ENCODE results near the gene HOXA7.

HOXA7 gene

DNA sequence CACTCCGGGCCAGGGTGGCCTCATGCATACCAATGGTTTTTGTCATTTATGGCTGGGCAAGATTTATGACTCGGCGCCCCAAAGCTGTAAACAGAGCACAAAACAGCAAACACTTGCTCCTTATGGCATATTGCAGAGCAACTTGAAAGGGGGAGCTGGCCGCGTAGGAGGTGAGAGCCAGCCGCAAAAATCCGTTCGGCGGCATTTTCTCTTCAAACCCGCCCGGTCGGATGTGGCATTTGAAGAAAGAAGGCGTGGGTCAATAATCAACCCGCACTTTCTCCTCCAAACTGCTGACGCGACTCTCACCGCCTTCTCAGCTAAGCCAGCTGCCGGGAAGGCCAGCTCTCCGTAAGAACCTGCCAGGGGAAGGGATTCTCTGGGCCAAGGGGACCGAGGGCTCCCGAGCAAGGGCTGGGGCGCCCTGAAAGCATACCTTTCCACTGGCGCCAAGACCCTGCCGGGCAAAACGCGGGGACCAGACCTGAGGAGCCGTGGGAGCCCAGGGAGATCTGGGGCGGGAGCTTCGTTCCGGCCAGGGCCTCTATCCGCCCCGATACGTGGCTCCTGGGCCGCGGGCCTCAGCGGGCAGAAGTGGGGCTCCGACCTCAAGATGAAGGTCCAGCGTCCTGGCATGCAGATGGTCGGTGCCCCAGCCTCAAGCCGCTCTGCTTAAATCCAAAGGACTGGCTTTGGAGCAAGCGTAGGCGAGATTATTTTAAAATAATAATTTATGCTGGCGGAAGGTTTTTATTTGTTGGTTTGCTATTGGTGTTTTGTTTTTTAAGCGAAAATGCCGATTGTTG, 41.1 kb downstream of the HOXA7 start (continued):
- TF ChIP-seq, protein P1, sequence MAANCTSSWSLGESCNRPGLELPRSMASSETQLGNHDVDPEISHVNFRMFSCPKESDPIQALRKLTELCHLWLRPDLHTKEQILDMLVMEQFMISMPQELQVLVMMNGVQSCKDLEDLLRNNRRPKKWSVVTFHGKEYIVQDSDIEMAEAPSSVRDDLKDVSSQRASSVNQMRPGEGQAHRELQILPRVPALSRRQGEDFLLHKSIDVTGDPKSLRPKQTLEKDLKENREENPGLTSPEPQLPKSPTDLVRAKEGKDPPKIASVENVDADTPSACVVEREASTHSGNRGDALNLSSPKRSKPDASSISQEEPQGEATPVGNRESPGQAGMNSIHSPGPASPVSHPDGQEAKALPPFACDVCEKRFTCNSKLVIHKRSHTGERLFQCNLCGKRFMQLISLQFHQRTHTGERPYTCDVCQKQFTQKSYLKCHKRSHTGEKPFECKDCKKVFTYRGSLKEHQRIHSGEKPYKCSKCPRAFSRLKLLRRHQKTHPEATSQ (tag by site-specific recombination; IDR thresholded peaks at IDR 0.05): no peak
- TF ChIP-seq HOXC10 (CRISPR knock-in tag; IDR thresholded peaks at IDR 0.05) (0 out of 2 replicates have a peak, but pooled peaks have one; percentile 62), ZEB2 (tag by site-specific recombination; IDR thresholded peaks at IDR 0.05) (peak; percentile 80), ZNF654 (tag by site-specific recombination; IDR thresholded peaks at IDR 0.05; ENCODE audit: low read depth) (no peak), ZBTB1 (tag by site-specific recombination; IDR thresholded peaks at IDR 0.05) (no peak), ZXDB (tag by site-specific recombination; IDR thresholded peaks at IDR 0.05) (peak; percentile 83)
- TF ChIP-seq, protein P2, sequence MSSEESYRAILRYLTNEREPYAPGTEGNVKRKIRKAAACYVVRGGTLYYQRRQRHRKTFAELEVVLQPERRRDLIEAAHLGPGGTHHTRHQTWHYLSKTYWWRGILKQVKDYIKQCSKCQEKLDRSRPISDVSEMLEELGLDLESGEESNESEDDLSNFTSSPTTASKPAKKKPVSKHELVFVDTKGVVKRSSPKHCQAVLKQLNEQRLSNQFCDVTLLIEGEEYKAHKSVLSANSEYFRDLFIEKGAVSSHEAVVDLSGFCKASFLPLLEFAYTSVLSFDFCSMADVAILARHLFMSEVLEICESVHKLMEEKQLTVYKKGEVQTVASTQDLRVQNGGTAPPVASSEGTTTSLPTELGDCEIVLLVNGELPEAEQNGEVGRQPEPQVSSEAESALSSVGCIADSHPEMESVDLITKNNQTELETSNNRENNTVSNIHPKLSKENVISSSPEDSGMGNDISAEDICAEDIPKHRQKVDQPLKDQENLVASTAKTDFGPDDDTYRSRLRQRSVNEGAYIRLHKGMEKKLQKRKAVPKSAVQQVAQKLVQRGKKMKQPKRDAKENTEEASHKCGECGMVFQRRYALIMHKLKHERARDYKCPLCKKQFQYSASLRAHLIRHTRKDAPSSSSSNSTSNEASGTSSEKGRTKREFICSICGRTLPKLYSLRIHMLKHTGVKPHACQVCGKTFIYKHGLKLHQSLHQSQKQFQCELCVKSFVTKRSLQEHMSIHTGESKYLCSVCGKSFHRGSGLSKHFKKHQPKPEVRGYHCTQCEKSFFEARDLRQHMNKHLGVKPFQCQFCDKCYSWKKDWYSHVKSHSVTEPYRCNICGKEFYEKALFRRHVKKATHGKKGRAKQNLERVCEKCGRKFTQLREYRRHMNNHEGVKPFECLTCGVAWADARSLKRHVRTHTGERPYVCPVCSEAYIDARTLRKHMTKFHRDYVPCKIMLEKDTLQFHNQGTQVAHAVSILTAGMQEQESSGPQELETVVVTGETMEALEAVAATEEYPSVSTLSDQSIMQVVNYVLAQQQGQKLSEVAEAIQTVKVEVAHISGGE (tag by site-specific recombination; conservative IDR thresholded peaks at IDR 0.05; ENCODE audit: low read depth): 0 out of 2 replicates have a peak, but pooled peaks have one; percentile 16
- TF ChIP-seq, protein P3, sequence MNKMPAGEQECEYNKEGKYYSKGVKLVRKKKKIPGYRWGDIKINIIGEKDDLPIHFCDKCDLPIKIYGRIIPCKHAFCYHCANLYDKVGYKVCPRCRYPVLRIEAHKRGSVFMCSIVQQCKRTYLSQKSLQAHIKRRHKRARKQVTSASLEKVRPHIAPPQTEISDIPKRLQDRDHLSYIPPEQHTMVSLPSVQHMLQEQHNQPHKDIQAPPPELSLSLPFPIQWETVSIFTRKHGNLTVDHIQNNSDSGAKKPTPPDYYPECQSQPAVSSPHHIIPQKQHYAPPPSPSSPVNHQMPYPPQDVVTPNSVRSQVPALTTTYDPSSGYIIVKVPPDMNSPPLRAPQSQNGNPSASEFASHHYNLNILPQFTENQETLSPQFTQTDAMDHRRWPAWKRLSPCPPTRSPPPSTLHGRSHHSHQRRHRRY (tag by site-specific recombination; IDR thresholded peaks at IDR 0.05): no peak

DNA sequence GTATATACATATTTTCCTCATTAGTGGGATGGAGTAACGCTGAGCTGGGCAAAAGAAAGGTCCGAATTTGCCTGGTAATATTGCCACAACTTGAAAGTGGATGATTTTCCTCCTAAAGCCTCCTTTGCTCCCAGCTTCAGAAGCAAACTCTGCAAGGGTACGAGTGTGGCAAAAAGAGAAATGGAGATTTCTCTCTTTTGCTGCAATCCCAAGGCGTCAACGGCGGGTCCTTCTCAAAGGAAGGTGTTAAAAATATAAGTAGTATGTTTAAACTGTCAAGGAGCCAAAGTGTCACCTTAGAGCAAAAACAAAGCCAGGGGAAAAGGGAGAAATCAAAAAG, 41.6 kb downstream of the HOXA7 start:
- H3K9me3 ChIP-seq (ENCODE audit: control insufficient read depth, insufficient read depth, low read depth, low read length): no peaks in the 10 kb centered on the region
- CTCF ChIA-PET: interaction anchor here (0.6 to 2.6 kb wide), 7 partner anchors 14 to 259 kb away, joined by 3 to 14 read pairs (median 4); partner anchors contain the start of gene HOXA5
- peak overlapping the region; percentile 99 for H3K27ac ChIP-seq (ENCODE audit: extremely low read depth, low read depth, low read length)

DNA sequence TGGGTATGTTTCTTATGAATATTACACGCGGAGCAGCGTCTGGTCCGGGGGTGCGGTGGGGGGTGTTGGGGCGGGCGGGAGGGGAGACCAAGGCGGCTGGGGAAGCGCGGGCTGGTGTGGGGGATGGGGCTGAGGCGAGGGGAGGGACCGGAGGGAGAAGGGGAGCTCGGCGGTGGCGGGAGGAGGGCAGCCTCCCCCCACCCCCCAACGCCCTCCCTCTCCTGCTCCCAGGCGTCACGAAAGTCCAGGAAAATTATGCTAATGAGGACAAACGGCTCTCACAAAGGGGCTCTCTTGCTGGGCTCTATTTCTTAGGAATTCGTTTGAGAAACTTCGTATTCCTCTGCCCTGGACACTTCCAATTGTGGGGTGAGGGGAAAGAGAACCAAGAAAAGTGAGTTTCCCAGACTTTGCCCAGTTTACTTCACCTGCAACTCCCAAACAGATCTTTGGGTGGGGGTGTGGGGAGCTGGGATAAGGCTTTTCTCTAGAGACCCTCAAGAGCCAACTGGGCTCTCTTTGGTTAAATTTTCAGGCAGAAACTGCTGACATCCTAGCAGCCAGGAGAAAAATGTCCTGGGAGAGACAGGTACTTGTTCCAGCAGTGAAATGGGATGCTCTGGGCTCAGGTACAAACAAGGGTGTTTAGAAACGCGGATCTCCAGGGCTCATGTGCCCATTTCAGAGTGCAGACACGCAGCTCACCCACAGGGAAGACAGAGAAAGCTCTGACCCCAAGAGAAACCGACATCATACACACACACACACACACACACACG, 42.3 kb downstream of the HOXA7 start:
- ChIA-PET POLR2A (interaction anchor here (0.5 to 3.6 kb wide), 15 partner anchors 8 to 258 kb away, joined by 3 to 32 read pairs (median 5); partner anchors contain the start of genes HOXA1, HOXA4, HOXA5 and HOXA7), CTCF (interaction anchor here (0.6 to 2.6 kb wide), 5 partner anchors 17 to 259 kb away, joined by 3 to 14 read pairs (median 4); partner anchors contain the start of gene HOXA5)
- Histone ChIP-seq H3K9me3 (ENCODE audit: control insufficient read depth, insufficient read depth, low read depth, low read length) (no peaks in the 10 kb centered on the region), H3K27ac (ENCODE audit: extremely low read depth, low read depth, low read length) (peak overlapping the region; percentile 99), H3K36me3 (ENCODE audit: control insufficient read depth in 2 of 2, insufficient read depth in 1 of 2, low read length in 2 of 2) (peaks cover 3 to 25% of the 10 kb centered on the region in 2 experiments; a peak in 2 of 3 replicates), H3K4me1 (ENCODE audit: control insufficient read depth, insufficient read depth, low read length) (peaks cover 26% of the 10 kb centered on the region), H3K4me3 (ENCODE audit: low read depth, low read length) (peak overlapping the region; percentile 70)
- TF ChIP-seq ZBTB17 (tag by site-specific recombination; IDR thresholded peaks at IDR 0.05): no peak
- peak; percentile 50 for TF ChIP-seq SP2 (tag by site-specific recombination; IDR thresholded peaks at IDR 0.05)
- TF ChIP-seq IKZF3 (tag by site-specific recombination; IDR thresholded peaks at IDR 0.05): peak; percentile 94
- TF ChIP-seq ZEB2 (tag by site-specific recombination; IDR thresholded peaks at IDR 0.05): 0 out of 2 replicates have a peak, but pooled peaks have one; percentile 16
- TF ChIP-seq, protein P4, sequence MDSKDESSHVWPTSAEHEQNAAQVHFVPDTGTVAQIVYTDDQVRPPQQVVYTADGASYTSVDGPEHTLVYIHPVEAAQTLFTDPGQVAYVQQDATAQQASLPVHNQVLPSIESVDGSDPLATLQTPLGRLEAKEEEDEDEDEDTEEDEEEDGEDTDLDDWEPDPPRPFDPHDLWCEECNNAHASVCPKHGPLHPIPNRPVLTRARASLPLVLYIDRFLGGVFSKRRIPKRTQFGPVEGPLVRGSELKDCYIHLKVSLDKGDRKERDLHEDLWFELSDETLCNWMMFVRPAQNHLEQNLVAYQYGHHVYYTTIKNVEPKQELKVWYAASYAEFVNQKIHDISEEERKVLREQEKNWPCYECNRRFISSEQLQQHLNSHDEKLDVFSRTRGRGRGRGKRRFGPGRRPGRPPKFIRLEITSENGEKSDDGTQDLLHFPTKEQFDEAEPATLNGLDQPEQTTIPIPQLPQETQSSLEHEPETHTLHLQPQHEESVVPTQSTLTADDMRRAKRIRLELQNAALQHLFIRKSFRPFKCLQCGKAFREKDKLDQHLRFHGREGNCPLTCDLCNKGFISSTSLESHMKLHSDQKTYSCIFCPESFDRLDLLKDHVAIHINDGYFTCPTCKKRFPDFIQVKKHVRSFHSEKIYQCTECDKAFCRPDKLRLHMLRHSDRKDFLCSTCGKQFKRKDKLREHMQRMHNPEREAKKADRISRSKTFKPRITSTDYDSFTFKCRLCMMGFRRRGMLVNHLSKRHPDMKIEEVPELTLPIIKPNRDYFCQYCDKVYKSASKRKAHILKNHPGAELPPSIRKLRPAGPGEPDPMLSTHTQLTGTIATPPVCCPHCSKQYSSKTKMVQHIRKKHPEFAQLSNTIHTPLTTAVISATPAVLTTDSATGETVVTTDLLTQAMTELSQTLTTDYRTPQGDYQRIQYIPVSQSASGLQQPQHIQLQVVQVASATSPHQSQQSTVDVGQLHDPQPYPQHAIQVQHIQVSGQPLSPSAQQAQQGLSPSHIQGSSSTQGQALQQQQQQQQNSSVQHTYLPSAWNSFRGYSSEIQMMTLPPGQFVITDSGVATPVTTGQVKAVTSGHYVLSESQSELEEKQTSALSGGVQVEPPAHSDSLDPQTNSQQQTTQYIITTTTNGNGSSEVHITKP (tag by site-specific recombination; IDR thresholded peaks at IDR 0.05): peak; percentile 73
- TF ChIP-seq KLF8 (tag by site-specific recombination; IDR thresholded peaks at IDR 0.05): peak; percentile 58; the same call in 1 of the 2 replicates
- TF ChIP-seq, protein P5, sequence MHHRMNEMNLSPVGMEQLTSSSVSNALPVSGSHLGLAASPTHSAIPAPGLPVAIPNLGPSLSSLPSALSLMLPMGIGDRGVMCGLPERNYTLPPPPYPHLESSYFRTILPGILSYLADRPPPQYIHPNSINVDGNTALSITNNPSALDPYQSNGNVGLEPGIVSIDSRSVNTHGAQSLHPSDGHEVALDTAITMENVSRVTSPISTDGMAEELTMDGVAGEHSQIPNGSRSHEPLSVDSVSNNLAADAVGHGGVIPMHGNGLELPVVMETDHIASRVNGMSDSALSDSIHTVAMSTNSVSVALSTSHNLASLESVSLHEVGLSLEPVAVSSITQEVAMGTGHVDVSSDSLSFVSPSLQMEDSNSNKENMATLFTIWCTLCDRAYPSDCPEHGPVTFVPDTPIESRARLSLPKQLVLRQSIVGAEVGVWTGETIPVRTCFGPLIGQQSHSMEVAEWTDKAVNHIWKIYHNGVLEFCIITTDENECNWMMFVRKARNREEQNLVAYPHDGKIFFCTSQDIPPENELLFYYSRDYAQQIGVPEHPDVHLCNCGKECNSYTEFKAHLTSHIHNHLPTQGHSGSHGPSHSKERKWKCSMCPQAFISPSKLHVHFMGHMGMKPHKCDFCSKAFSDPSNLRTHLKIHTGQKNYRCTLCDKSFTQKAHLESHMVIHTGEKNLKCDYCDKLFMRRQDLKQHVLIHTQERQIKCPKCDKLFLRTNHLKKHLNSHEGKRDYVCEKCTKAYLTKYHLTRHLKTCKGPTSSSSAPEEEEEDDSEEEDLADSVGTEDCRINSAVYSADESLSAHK (tag by site-specific recombination; IDR thresholded peaks at IDR 0.05): peak; percentile 97
- no peak for TF ChIP-seq BCL11A (tag by site-specific recombination; IDR thresholded peaks at IDR 0.05; ENCODE audit: low read depth)

More for the DNA sequence above, 41.6 kb downstream of the HOXA7 start:
- POLR2A ChIA-PET: interaction anchor here (0.7 to 3.6 kb wide), 13 partner anchors 14 to 251 kb away, joined by 3 to 32 read pairs (median 4); partner anchors contain the start of genes HOXA1, HOXA3, HOXA4 and HOXA5
- peaks cover 3 to 19% of the 10 kb centered on the region in 2 experiments; a peak in 2 of 3 replicates for H3K36me3 ChIP-seq (ENCODE audit: control insufficient read depth in 2 of 2, insufficient read depth in 1 of 2, low read length in 2 of 2)
- H3K4me3 ChIP-seq (ENCODE audit: low read depth, low read length): peak overlapping the region; percentile 70
- H3K4me1 ChIP-seq (ENCODE audit: control insufficient read depth, insufficient read depth, low read length): peaks cover 26% of the 10 kb centered on the region
- no peak for TF ChIP-seq ZNF10 (tag by site-specific recombination; IDR thresholded peaks at IDR 0.05)
- 0 out of 2 replicates have a peak, but pooled peaks have one; percentile 16 for TF ChIP-seq OVOL3 (tag by site-specific recombination; IDR thresholded peaks at IDR 0.05)
- TF ChIP-seq ZNF561 (tag by site-specific recombination; IDR thresholded peaks at IDR 0.05; ENCODE audit: borderline replicate concordance): peak; percentile 60; the same call in 1 of the 2 replicates
